HG02852 (cell line): ENCODE results near the gene ZNF837.
"Not testable (repeated sequence)": the region's sequence is repeated elsewhere in the genome, so short reads cannot be mapped to it uniquely, and the experiment has no call there.

ENCODE experiments used
- ATAC-seq: cut with Tn5 transposase; IDR thresholded peaks from one replicate; pipeline ENCODE4 v1.9.1; 2021; ENCODE audit warnings: mild to moderate bottlenecking, moderate library complexity; ENCODE audit not compliant: unreplicated experiment

Gene ZNF837

DNA sequence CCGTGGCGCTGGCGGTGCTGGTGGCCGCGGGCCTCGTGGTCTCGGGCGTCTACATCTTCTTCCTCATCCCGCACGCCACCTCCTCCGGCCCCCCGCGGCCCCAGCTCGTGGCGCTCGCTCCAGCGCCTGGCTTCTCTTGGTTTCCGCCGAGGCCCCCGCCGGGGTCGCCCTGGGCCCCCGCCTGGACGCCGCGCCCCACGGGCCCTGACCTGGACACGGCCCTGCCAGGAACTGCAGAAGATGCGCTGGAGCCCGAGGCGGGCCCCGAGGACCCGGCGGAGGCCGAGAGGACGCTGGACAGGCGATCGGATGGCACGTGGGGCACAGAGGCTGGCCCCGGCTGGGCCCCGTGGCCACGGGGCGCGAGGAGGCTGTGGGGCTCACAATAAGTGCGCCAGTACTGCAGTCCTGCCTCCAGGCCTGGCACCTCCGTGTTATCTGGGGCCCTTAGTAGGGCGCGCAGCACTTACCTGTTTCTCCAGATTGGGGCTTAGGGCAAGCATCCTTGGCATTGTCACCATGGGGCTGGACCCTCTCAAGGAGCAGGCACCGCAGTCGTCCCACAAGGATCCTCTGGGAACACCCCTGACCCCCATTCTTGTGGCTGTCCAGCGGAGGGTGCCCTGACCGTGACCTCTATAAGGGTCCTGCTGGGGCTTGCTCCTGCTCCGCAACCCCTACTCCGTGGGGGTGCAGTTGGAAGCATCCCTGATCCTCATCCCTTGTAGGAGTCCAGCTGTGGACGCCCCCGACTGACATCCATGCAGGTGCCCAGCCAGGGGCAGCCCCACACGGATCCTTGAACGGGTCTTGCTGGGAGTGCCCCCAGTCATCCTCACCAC, 16.1 kb upstream of the ZNF837 start:
- ATAC-seq, result no peak

- no peak for ATAC-seq
Observed at GRCh38 chr19:58395979-58396627, 15.3 kb upstream of the ZNF837 start.

DNA sequence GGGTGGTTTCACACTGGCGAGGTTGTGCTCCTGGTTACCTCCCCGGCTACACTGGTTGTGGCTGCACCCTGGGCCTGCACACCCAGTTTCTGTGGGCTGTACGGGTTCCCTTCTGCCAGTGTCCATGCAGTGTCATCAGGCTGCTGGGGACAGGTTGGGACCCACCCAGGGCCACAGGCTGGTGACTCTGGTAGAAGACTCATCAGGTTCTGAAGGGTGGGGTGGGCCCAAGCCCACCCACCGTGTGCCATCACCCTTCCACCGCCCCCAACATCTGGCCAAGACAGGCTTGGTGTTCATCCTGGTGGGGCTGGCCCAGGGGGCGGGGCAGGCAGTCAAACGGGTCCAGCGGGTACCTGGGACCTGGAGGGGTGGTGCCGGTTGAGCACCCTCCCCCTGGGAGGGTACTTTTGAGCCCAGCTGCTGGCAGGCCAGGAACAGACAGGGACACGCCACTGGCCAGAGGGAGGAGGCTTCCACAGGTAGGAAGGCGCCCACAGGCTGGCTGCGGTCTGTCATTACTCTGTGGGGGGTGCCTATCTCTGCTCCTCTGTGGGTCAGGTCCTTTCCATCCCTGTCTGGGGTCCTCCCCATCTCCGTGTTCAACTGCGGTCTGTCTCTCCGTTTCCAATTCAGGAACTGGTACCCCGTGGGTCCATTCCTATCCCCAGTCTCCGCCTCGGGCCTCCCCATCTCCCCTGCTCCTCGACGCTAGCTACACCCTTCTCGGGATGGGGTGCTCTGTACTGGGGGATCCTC, 14.6 kb upstream of the ZNF837 start, which contains the start of gene RNF225:
Gene RNF225, plus strand, starts transcription at position 437 of the 759 bp plus-strand sequence. CDS start 434 bp downstream, outside the sequence.
- ATAC-seq, result no peak

DNA sequence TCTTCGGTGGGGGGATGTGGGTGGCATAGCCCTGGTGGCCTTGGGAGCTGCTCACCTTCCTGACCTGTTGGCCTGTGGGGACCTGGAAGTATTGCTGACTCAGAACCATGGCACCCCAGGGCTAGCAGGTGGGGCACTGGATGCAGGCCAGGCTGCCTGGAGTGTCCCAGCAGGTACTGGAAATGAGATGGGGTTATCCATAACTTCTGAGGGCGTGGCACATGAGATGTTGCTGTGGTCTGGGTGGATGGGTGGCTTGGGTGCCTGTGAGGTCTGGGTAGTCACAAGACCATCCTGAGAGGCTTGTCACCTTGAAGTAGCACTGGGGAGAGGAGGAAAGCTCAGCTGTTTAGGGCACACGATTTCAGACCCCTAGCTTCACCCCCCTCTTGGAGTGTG, 14.0 kb upstream of the ZNF837 start:
- ATAC-seq, result no peak

GRCh38 chr19:58393725-58394033, 12.8 kb upstream of the ZNF837 start:
- ATAC-seq, result no peak

GRCh38 chr19:58392945-58393724, 12.3 kb upstream of the ZNF837 start:
- no peak for ATAC-seq

GRCh38 chr19:58388175-58388526, 7.3 kb upstream of the ZNF837 start:
- ATAC-seq, result no peak

DNA sequence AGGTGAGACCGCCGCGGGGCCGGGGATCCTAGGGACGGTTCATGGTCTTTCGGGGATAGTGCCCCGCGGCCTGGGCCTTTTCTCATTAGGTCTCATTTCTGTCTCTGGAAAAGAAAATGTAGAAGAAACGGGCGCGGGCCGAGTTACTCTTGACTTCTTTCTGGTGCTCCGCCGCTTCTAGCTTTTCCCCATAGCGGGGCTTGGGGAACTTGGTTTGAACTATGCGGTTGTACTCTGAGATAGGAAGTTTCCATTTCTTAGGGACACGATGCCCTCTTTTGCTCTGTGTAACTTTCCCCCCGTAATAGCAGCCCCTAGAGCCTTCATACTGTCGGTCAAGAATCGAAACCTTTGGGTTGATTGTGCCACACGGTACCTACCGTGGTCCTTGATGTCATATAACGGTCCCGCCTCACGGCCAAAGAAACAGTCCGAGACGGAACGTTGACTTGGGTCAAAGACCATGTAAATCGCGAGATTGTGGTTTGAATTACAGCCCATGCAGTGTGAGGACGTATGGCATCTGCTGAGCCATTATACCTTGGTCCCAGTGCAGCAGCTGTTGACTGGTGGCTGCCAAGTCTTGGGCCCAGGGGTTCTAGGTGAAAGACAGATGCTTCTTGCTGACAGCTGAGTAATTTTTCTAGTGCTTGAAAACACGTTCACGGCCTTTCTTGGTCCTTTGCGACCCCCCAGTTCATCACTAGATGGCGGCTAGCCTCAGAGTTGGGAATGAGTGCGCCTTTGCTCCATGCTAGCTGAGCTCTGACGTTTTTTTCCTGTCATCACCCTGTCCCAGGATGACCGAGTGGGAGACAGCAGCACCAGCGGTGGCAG, 6.7 kb upstream of the ZNF837 start:
- no peak for ATAC-seq

- peak; percentile 88 for ATAC-seq
Observed at GRCh38 chr19:58386576-58387337, 5.9 kb upstream of the ZNF837 start, which contains the start of gene RPS5. RPS5 (plus strand) TSS chr19:58387269; CDS start chr19:58388138, 869 bp downstream.

DNA sequence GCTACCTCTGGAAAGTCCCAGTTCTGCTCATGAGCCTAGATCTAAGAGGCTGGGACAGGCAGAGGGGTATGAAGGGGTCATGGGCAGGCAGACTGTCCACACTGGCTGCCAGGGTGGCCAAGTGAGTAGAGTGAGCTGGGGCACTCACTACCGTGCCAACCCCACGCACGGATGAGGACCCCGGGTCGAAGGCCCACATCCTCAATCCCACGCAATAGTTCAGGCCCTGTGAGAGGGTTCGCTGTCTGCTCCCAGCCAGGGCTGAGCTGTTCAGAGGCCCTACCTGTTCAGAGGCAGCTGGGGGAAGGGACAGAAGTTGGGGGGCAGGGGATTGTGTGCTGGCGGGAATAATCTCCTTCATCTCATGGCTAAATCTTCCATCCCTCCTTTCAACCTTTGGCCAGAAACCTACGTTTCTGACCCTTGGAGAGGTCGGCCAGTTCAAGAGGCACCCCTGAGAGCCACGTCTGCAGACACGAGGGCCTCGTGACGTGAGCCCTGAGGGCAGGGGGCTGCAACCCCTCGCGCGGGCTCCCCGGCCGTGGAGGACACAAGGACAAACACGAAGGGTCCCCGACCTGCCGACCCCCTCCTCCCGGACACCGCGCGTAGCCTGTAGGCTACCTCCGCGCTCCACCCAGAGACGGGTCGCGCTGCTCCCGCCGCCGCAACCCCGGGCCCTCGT, 5.2 kb upstream of the ZNF837 start:
- ATAC-seq, result peak; percentile 5

- ATAC-seq, result no peak
Observed at GRCh38 chr19:58385313-58385890, 4.6 kb upstream of the ZNF837 start.

- no peak for ATAC-seq
Observed at GRCh38 chr19:58382997-58383603, 2.3 kb upstream of the ZNF837 start.

DNA sequence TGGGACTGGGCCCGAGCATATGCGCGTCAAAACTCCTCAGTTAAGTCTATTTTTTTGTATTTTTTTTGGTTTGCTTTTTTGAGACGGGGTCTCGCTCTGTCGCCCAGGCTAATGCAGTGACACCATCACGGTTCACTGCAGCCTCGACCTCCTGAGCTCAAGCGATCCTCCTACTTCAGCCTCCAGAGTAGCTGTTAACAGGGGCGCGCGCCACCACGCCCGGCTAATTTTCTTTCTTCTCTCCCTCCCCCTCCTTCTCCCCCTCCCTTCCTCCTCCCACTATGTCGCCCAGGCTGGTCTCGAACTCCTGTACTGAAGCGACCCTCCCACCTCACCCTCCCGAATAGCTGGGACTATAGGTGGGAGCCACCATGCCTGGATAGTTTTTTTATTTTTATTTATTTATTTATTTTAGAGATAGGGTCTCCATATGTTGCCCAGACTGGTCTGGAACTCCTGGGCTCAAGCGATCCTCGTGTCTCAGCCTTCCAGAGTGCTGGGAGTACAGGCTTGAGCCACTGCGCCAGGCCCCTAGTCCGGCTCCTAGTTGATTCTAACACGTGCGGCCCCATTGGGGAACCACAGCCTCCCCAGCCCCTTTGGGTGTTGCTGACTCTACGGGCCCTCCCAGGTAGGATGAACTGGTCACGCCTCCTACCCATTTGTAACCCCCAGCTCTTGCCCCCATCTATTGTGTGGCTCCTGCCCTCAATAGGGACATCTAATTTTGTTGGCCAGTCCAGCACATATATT, 806 bp upstream of the ZNF837 start:
- ATAC-seq, result no peak

- ATAC-seq, result no peak
Observed at GRCh38 chr19:58380037-58380661, 681 bp downstream of the ZNF837 start.

DNA sequence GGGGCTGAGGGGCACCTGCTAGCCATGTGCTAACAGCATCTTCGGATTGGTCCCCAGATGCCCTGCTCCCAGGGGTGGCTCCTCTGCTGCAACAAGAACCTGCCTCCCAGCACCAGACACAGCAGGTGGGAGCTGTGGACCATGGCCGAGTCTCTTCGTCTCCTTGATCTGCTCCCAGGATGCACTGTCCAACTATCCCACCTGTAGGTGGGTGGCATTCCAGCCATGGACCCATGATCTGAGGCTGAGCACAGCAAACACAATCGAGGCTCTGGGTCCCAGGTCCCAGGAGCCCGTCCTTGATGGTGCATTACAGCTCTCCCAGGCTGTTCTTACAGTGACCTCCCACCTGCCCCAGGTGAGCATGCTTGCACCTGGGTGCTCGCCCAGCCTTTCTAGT, 1.6 kb downstream of the ZNF837 start:
- ATAC-seq, result no peak

DNA sequence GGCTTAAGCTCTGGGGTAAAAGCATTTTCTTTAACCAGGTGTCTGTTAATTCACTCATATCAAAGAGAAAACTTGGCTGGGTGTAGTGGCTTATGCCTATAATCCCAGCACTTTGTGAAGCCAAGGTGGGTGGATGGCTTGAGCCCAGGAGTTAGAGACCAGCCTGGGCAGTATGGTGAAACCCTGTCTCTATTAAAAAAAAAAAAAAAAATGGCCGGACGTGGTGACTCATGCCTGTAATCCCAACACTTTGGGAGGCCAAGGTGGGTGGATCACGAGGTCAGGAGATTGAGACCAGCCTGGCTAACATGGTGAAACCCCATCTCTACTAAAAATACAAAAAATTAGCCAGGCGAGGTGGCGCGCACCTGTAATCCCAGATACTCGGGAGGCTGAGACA, 4.1 kb downstream of the ZNF837 start:
- not testable (repeated sequence) for ATAC-seq

DNA sequence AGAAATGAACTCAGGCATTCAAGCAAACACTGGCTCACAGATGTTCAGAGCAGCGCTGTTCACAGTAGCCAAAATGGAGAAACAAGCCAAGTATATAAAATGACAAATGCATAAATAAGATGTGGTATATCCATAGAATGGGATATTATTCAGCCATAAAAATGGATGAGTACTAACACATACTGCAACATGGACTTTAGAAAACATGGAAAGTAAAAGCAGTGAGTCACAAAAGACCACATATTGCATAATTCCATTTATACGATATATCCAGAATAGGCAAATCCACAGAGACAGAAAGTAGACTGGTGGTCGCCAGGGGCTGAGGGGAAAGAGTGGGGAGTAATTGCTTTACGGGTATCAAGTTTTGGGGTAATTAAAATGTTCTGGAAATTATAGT, 6.6 kb downstream of the ZNF837 start:
- no peak for ATAC-seq
